Measurements from ENCODE around the gene CES3. TPM values are rescaled to one million over a fixed set of nuclear protein-coding genes. Genes with fewer than 3 reads are reported as not detected.

CES3 gene
- total and polyA plus RNA-seq, 7 experiments from 2014 or later, result 0.32 to 11.5 (median 0.77) TPM; not detected in 3

GRCh38 chr16:67009158-67009557, 48.1 kb downstream of the CES3 start:
- Mint-ChIP-seq H3K4me1 (peaks cover 0 to 40% (median 0%) of the 10 kb centered on the region in 7 donors), H3K9me3 (no peaks in the 10 kb centered on the region)
- peaks cover 0 to 7% (median 0%) of the 10 kb centered on the region in 3 experiments for H3K36me3 ChIP-seq (ENCODE audit: control insufficient read depth in 2 of 3, insufficient read depth in 3 of 3, low read length in 3 of 3)

GRCh38 chr16:67011274-67011673, 50.2 kb downstream of the CES3 start:
- Mint-ChIP-seq H3K36me3 (peaks cover 0 to 24% (median 0%) of the 10 kb centered on the region in 5 donors), H3K27me3 (no peaks in the 10 kb centered on the region), H3K27ac (peak overlapping the region in 2 of 9 donors; percentile 2 to 35), H3K4me1 (peaks cover 0 to 58% (median 5%) of the 10 kb centered on the region in 7 donors), H3K9me3 (no peaks in the 10 kb centered on the region), H3K4me3 (peak overlapping the region in 2 of 10 donors; percentile 38 to 52)
- Histone ChIP-seq H3K27me3 (ENCODE audit: control insufficient read depth in 2 of 2, insufficient read depth in 2 of 2, low read length in 2 of 2) (no peaks in the 10 kb centered on the region), H3K36me3 (ENCODE audit: control insufficient read depth in 2 of 3, insufficient read depth in 3 of 3, low read length in 3 of 3) (no peaks in the 10 kb centered on the region), H3K4me3 (ENCODE audit: low read length) (no peak overlapping the region), H3K4me1 (ENCODE audit: control insufficient read depth in 2 of 2, insufficient read depth in 2 of 2, low read length in 2 of 2) (peaks cover 4 to 11% of the 10 kb centered on the region in 2 donors), H3K27ac (ENCODE audit: low read depth, low read length) (no peak overlapping the region), H3K9me3 (ENCODE audit: control insufficient read depth in 2 of 3, low read length in 3 of 3) (no peaks in the 10 kb centered on the region)
- ChIA-PET CTCF (no interaction called here), POLR2A (interaction anchor here (0.7 to 1.3 kb wide), 3 partner anchors 8 to 23 kb away, joined by 3 read pairs; no protein-coding TSS in a partner anchor)
- ATAC-seq, result no peak
- intact Hi-C loops (cut with micrococcal nuclease), result loop anchor here (5.0 to 10.0 kb wide), 2 partner anchors 34 to 116 kb away; no protein-coding TSS in a partner anchor
- no peak for DNase-seq

More at GRCh38 chr16:67009158-67009557, 48.1 kb downstream of the CES3 start:
- ChIA-PET CTCF (no interaction called here), POLR2A (no interaction called here)
- Histone ChIP-seq H3K27ac (ENCODE audit: low read depth, low read length) (no peak overlapping the region), H3K27me3 (ENCODE audit: control insufficient read depth in 2 of 2, insufficient read depth in 2 of 2, low read length in 2 of 2) (no peaks in the 10 kb centered on the region), H3K4me1 (ENCODE audit: control insufficient read depth in 2 of 2, insufficient read depth in 2 of 2, low read length in 2 of 2) (peaks cover 4% of the 10 kb centered on the region in 2 donors), H3K4me3 (ENCODE audit: low read length) (no peak overlapping the region), H3K9me3 (ENCODE audit: control insufficient read depth in 2 of 3, low read length in 3 of 3) (no peaks in the 10 kb centered on the region)
- H3K36me3 Mint-ChIP-seq, result peaks cover 0 to 24% (median 0%) of the 10 kb centered on the region in 5 donors
- no peak for ATAC-seq
- no peak overlapping the region for H3K4me3 Mint-ChIP-seq
- no peaks in the 10 kb centered on the region for H3K27me3 Mint-ChIP-seq
- no peak for DNase-seq
- H3K27ac Mint-ChIP-seq, result peak overlapping the region in 3 of 9 donors; percentile 24 to 52 (median 26)
- intact Hi-C loops (cut with micrococcal nuclease), result no loop called here

- DNase-seq (no peak), ATAC-seq (no peak)
- peaks cover 0 to 18% (median 0%) of the 10 kb centered on the region in 5 donors for H3K36me3 Mint-ChIP-seq
These were observed 52.3 kb downstream of the CES3 start for GRCh38 chr16:67013233-67013822.

GRCh38 chr16:67013823-67014633, 53.0 kb downstream of the CES3 start:
- Histone ChIP-seq H3K27ac (ENCODE audit: low read depth, low read length) (peak overlapping the region; percentile 34), H3K9me3 (ENCODE audit: control insufficient read depth in 2 of 3, low read length in 3 of 3) (no peaks in the 10 kb centered on the region), H3K27me3 (ENCODE audit: control insufficient read depth in 2 of 2, insufficient read depth in 2 of 2, low read length in 2 of 2) (no peaks in the 10 kb centered on the region), H3K36me3 (ENCODE audit: control insufficient read depth in 2 of 3, insufficient read depth in 3 of 3, low read length in 3 of 3) (no peaks in the 10 kb centered on the region), H3K4me1 (ENCODE audit: control insufficient read depth in 2 of 2, insufficient read depth in 2 of 2, low read length in 2 of 2) (peaks cover 4 to 11% of the 10 kb centered on the region in 2 donors), H3K4me3 (ENCODE audit: low read length) (peak overlapping the region; percentile 54)
- H3K27ac Mint-ChIP-seq, result peak overlapping the region in 4 of 9 donors; percentile 41 to 95 (median 73)
- CTCF ChIA-PET, result interaction anchor here (0.6 to 2.0 kb wide), 9 partner anchors 14 to 1533 kb away, joined by 3 to 12 read pairs (median 4); partner anchors contain the start of gene B3GNT9
- peaks cover 0 to 18% (median 0%) of the 10 kb centered on the region in 5 donors for H3K36me3 Mint-ChIP-seq
- intact Hi-C loops (cut with micrococcal nuclease), result loop anchor here (1.0 to 10.0 kb wide), 5 partner anchors 14 to 119 kb away; no protein-coding TSS in a partner anchor
- DNase-seq, result peak; percentile 37 to 91 (median 59)
- POLR2A ChIA-PET, result interaction anchor here (0.9 to 3.3 kb wide), 4 partner anchors 14 to 94 kb away, joined by 3 to 22 read pairs (median 4); partner anchors contain the start of gene CBFB
- H3K9me3 Mint-ChIP-seq, result no peaks in the 10 kb centered on the region
- H3K27me3 Mint-ChIP-seq, result no peaks in the 10 kb centered on the region
- H3K4me3 Mint-ChIP-seq, result peak overlapping the region; percentile 76 to 95 (median 87)
- ATAC-seq, result peak; percentile 64
- H3K4me1 Mint-ChIP-seq, result peaks cover 0 to 64% (median 6%) of the 10 kb centered on the region in 7 donors

More at GRCh38 chr16:67013233-67013822, 52.3 kb downstream of the CES3 start:
- no peaks in the 10 kb centered on the region for H3K27me3 ChIP-seq (ENCODE audit: control insufficient read depth in 2 of 2, insufficient read depth in 2 of 2, low read length in 2 of 2)
- ChIA-PET CTCF (interaction anchor here (0.7 to 2.0 kb wide), 9 partner anchors 14 to 172 kb away, joined by 3 to 12 read pairs (median 4); partner anchors contain the start of genes B3GNT9 and TRADD), POLR2A (interaction anchor here (1.0 to 3.3 kb wide), 4 partner anchors 14 to 49 kb away, joined by 3 to 22 read pairs (median 4); partner anchors contain the start of gene CBFB)
- intact Hi-C loops (cut with micrococcal nuclease), result loop anchor here (5.0 to 10.0 kb wide), 2 partner anchors 36 to 119 kb away; no protein-coding TSS in a partner anchor
- Mint-ChIP-seq H3K9me3 (no peaks in the 10 kb centered on the region), H3K4me3 (peak overlapping the region; percentile 36 to 95 (median 66)), H3K4me1 (peaks cover 0 to 68% (median 6%) of the 10 kb centered on the region in 7 donors), H3K27ac (peak overlapping the region in 1 of 9 donors; percentile 83), H3K27me3 (no peaks in the 10 kb centered on the region)
- H3K4me3 ChIP-seq (ENCODE audit: low read length), result peak overlapping the region; percentile 54
- peaks cover 4 to 11% of the 10 kb centered on the region in 2 donors for H3K4me1 ChIP-seq (ENCODE audit: control insufficient read depth in 2 of 2, insufficient read depth in 2 of 2, low read length in 2 of 2)
- H3K9me3 ChIP-seq (ENCODE audit: control insufficient read depth in 2 of 3, low read length in 3 of 3), result no peaks in the 10 kb centered on the region
- H3K27ac ChIP-seq (ENCODE audit: low read depth, low read length), result peak overlapping the region; percentile 34
- no peaks in the 10 kb centered on the region for H3K36me3 ChIP-seq (ENCODE audit: control insufficient read depth in 2 of 3, insufficient read depth in 3 of 3, low read length in 3 of 3)

- ATAC-seq (no peak), DNase-seq (no peak)
- Mint-ChIP-seq H3K36me3 (peaks cover 0 to 12% (median 0%) of the 10 kb centered on the region in 5 donors), H3K27me3 (no peaks in the 10 kb centered on the region), H3K4me1 (peaks cover 0 to 62% (median 6%) of the 10 kb centered on the region in 7 donors), H3K9me3 (no peaks in the 10 kb centered on the region), H3K27ac (peak overlapping the region in 3 of 9 donors; percentile 41 to 95 (median 67)), H3K4me3 (peak overlapping the region in 9 of 10 donors; percentile 76 to 95 (median 87))
- ChIA-PET POLR2A (interaction anchor here (0.9 to 3.3 kb wide), 4 partner anchors 13 to 93 kb away, joined by 3 to 22 read pairs (median 4); partner anchors contain the start of gene CBFB), CTCF (interaction anchor here (0.6 to 1.2 kb wide), 3 partner anchors 140 to 1532 kb away, joined by 3 to 4 read pairs (median 4); no protein-coding TSS in a partner anchor)
- Histone ChIP-seq H3K27me3 (ENCODE audit: control insufficient read depth in 2 of 2, insufficient read depth in 2 of 2, low read length in 2 of 2) (no peaks in the 10 kb centered on the region), H3K4me1 (ENCODE audit: control insufficient read depth in 2 of 2, insufficient read depth in 2 of 2, low read length in 2 of 2) (peaks cover 4 to 11% of the 10 kb centered on the region in 2 donors), H3K9me3 (ENCODE audit: control insufficient read depth in 2 of 3, low read length in 3 of 3) (no peaks in the 10 kb centered on the region), H3K36me3 (ENCODE audit: control insufficient read depth in 2 of 3, insufficient read depth in 3 of 3, low read length in 3 of 3) (no peaks in the 10 kb centered on the region), H3K27ac (ENCODE audit: low read depth, low read length) (no peak overlapping the region), H3K4me3 (ENCODE audit: low read length) (peak overlapping the region; percentile 54)
- intact Hi-C loops (cut with micrococcal nuclease), result loop anchor here (1.0 to 10.0 kb wide), 6 partner anchors 14 to 120 kb away; no protein-coding TSS in a partner anchor
These were observed 53.7 kb downstream of the CES3 start for GRCh38 chr16:67014634-67015312.
